Mucosa of descending colon (tissue), 3 donors: ENCODE results near the gene KIAA1755. TPM values are rescaled to one million over a fixed set of nuclear protein-coding genes. Genes with fewer than 3 reads are reported as not detected.

ENCODE experiments used
- ATAC-seq: fragments of 200-7000 bp; cut with Tn5 transposase; one replicate; pipeline ENCODE4 v1.9.1; 2020; ENCODE audit warnings: mild to moderate bottlenecking, moderate library complexity
- DNase-seq, 3 donors: peaks; one replicate each; pipeline ENCODE4 v3.0.0-alpha.2; 2020
- H3K36me3 ChIP-seq: fragments of 200-600 bp; one replicate; pipeline ENCODE4 v1.8.0; 2021; ENCODE audit warnings: low read depth, mild to moderate bottlenecking
- H3K4me1 ChIP-seq: fragments of 200-600 bp; one replicate; pipeline ENCODE4 v1.8.0; 2021; ENCODE audit warnings: low read depth, mild to moderate bottlenecking
- H3K4me3 ChIP-seq: fragments of 200-600 bp; one replicate; pipeline ENCODE4 v1.8.0; 2021; ENCODE audit warnings: mild to moderate bottlenecking
- H3K9me3 ChIP-seq: fragments of 200-600 bp; one replicate; pipeline ENCODE4 v1.8.0; 2021; ENCODE audit warnings: mild to moderate bottlenecking
- intact Hi-C, 2 donors: fragments of 100-400 bp; cut with DNase I in 1 of 2; cut with micrococcal nuclease in 1 of 2; formaldehyde crosslinking; loops; one replicate each; pipeline versions ENCODE4 v1.11.0 to v1.11.1; 2022; cut with DNase I, micrococcal nuclease
- total RNA-seq, 3 donors: library from RNA; stranded (reverse); fragmentation: NEBNext Ultra II Directional in 2 of 3; extraction: Animal tissue kit (Norgen Biotek cat#: 25700) in 2 of 3; gene quantifications; one replicate each; pipeline versions ENCODE4 v1.2.1 to v1.2.4, GENCODE V29; 2021 to 2023
- TF ChIP-seq, protein P1 (sequence below): fragments of 200-600 bp; IDR thresholded peaks from one replicate; pipeline ENCODE4 v1.8.0; 2022; ENCODE audit warnings: antibody characterized with exemption, mild to moderate bottlenecking
- donor health status: DM: no; HTN: no; CAD: no; lungs with moderate emphysema.
- donor health status: DM: no; HTN: no; CAD: no.
- donor health status: DM: no; HTN: yes; CAD: no.

KIAA1755 gene
- total RNA-seq, 3 donors from 2014 or later, result 1.2 to 22.4 (median 3.4) TPM

- Histone ChIP-seq H3K9me3 (no peaks in the 10 kb centered on the region), H3K36me3 (no peaks in the 10 kb centered on the region), H3K4me1 (no peaks in the 10 kb centered on the region), H3K4me3 (no peak overlapping the region)
- TF ChIP-seq, protein P1, sequence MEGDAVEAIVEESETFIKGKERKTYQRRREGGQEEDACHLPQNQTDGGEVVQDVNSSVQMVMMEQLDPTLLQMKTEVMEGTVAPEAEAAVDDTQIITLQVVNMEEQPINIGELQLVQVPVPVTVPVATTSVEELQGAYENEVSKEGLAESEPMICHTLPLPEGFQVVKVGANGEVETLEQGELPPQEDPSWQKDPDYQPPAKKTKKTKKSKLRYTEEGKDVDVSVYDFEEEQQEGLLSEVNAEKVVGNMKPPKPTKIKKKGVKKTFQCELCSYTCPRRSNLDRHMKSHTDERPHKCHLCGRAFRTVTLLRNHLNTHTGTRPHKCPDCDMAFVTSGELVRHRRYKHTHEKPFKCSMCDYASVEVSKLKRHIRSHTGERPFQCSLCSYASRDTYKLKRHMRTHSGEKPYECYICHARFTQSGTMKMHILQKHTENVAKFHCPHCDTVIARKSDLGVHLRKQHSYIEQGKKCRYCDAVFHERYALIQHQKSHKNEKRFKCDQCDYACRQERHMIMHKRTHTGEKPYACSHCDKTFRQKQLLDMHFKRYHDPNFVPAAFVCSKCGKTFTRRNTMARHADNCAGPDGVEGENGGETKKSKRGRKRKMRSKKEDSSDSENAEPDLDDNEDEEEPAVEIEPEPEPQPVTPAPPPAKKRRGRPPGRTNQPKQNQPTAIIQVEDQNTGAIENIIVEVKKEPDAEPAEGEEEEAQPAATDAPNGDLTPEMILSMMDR, result no peak
- ATAC-seq (peak; percentile 31), DNase-seq (no peak)
- intact Hi-C loops, result no loop called here
Observed at GRCh38 chr20:38217791-38218565, 42.6 kb downstream of the KIAA1755 start.

GRCh38 chr20:38216746-38217595 lies 43.6 kb downstream of the KIAA1755 start:
- DNase-seq (no peak), ATAC-seq (no peak)
- TF ChIP-seq, protein P1, result no peak
- H3K9me3 ChIP-seq, result no peaks in the 10 kb centered on the region
- no peak overlapping the region for H3K4me3 ChIP-seq
- H3K4me1 ChIP-seq, result no peaks in the 10 kb centered on the region
- intact Hi-C loops, result no loop called here
- H3K36me3 ChIP-seq, result no peaks in the 10 kb centered on the region

- no peak for ATAC-seq
- no peak for DNase-seq
- TF ChIP-seq, protein P1, result no peak
- Histone ChIP-seq H3K36me3 (no peaks in the 10 kb centered on the region), H3K9me3 (no peaks in the 10 kb centered on the region), H3K4me1 (no peaks in the 10 kb centered on the region), H3K4me3 (no peak overlapping the region)
- intact Hi-C loops, result no loop called here
Observed at GRCh38 chr20:38216201-38216600, 44.3 kb downstream of the KIAA1755 start.

- ATAC-seq, result no peak
- Histone ChIP-seq H3K9me3 (no peaks in the 10 kb centered on the region), H3K4me1 (no peaks in the 10 kb centered on the region), H3K4me3 (no peak overlapping the region), H3K36me3 (no peaks in the 10 kb centered on the region)
- intact Hi-C loops, result no loop called here
- TF ChIP-seq, protein P1, result no peak
- DNase-seq, result no peak
Observed at GRCh38 chr20:38215194-38216182, 45.0 kb downstream of the KIAA1755 start.
